HK-2 (cell line): ENCODE measurements around the gene MCL1.
"Not testable (repeated sequence)": the region's sequence is repeated elsewhere in the genome, so short reads cannot be mapped to it uniquely, and the experiment has no call there.

Source experiments
- DNase-seq: peaks from one replicate; pipeline ENCODE4 v3.0.0-alpha.2; 2018; ENCODE audit not compliant: unreplicated experiment

The MCL1 gene

DNA sequence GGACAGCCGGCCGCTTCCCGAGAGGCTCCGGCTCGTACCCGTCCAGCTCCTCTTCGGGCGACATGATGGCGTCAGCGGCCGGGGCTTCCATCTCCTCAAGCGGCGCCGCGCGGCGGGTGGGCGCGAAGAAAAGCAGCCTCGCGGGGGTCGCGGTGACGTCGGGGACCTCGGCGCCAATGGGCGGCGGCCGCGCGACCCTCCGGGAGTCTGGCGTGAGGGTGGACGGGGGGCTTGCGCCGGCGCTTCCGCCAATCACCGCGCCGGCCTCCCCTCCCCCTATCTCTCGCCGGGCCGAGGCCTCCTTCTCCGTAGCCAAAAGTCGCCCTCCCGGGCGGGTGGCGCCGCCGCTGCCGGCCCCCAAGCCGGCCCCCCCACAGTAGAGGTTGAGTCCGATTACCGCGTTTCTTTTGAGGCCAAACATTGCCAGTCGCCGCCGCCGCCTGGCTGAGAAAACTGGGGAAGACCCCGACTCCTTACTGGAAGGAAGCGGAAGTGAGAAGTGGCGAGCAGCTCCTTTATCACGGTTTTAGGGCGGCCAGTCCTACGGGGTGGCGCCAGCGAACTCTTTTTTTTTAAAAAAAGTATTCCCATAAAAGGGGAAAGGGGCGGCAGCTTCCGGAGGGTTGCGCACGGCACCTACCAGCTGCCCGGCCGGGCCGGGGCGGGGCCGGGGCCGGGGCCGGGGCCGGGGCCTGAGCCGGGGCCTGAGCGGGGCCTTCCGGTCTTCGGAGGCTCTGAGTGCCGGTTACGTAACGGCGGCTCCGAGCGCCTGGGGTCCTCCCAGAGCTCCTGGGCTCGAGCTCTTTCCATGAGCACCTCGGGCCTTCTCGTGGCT is at the start of gene MCL1:
Gene MCL1 (minus strand): TSS at position 501 of the 835 bp plus-strand sequence. CDS start 80 bp downstream, at position 421.
- DNase-seq: peak; percentile 93

DNA sequence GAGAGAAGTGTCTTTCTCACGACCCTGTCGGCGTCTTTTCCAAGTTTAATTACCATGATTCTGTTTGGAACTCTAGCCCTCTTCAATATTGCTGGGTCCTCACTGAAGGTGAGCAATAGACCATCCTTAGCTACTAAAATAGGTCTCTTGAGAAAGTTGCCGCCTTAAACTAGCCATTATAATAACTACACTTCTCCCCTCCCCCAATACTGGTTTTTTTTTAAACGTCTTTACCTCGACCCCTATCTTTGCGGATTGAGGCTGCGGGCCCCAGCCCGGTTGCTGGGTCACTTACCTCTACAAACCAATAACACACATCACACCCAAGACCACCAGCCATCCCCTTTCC is 49.3 kb upstream of the MCL1 start:
- DNase-seq: no peak

DNA sequence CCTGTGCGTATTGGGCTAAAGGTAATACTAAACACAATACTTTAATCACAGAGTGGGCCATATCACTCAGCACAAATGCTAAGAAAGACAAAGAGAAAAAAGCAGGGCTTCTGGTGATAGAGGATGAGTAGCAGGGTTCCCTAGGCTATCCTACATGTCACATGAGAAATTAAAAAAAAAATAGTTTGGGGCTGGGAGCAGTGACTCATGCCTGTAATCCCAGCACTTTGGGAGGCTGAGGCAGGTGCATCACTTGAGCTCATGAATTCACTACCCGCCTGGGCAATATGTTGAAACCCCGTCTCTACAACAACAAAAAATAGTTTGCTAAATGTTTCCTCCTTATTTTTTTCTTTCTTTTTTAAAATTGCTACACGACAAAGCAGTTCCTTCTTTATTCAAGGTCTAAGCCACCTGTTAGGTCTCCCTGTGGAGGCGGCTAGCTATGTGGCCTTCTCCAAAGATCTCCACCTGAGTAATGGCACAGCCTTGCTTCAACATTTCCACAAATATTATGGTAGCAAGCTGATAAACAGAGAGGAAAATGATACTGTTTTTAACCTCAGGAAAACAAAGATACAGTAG is 48.5 kb upstream of the MCL1 start:
- DNase-seq: no peak

DNA sequence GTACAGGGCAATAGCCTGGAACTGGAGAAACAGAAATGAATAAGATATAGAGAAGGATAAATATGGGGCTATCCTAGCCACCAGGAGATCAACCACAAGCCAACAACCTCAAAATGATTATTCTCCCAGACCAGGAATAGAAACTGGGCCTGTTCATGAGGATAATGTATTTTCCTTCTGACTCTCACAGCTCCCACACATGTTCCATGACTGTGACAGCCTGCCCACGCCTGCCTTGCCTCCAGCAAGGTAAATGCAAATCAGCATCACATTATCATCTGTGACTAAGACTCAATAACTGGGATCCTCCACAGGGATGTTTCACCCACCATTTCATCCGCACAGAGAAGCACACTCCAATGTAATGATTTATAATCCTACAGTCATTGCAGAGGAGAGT is 46.7 kb upstream of the MCL1 start:
- no peak for DNase-seq

DNA sequence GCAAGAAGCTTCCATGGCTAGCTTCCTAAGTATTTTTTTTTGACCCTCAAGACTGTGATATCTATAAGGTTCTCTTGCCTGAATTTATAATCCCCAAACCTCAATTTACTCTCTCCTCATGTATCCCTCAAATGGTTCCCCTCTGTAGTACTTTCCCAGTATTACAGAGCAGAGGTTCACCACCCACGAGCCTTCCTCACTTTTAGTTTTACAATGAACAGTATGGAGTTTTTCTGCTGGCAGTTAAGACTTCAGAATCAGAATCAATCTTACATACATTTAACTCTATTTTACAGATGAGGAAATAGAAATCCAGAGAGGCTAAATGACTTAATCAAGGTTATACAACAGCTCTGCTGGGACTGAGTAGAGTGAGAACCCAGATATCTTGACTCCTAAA is 45.1 kb upstream of the MCL1 start:
- not testable (repeated sequence) for DNase-seq

DNA sequence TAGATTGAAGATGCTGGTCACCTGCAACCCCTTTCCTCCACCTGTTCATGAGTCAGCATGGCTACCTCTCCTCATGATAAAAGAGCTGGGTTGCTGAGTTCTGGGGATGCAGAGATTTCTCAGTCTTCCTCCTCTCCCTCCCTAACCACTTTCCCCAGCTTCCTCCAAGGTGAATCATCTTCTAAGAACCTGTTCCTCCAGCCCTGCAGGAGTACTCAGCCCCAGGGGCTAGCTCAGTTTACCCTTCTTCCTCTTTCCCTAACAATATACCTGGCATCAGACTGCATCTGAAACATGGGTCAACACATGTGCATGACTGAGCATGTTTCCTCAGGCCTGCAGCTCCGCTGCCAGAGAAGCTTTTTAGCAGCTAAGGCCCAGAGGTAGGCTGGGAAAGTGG is 44.7 kb upstream of the MCL1 start:
- DNase-seq: not testable (repeated sequence)

DNA sequence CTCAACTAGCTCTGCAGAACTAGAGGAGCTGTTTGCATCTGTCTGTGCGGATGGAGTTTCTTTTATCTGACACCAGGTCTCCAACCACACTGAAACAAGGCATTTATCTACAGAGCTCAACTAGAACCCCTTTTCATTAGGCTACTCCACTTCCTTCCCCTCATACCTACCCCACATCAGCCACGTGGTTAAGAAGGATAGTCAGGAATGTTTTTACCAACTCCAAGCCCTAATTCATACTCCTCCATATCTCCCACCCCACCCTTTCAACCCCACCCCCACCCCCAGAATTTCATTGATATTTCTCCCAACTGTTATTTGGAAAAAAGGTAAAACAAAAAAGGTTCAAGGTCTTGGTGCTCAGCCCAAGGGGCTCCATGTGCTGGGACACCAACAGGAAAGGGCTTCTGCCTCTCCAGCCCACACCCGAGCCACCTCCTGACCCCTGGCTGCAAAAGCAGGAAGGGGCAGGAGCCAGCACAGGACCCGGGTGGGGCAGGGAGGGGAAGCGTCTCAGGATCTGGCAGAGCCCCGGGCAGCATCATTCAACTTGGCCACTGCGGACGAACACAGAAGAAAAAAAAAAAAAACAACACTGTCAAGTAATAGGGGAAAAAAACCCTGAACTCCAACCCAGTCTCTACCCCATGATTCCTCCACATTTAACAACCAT is 43.0 kb upstream of the MCL1 start:
- DNase-seq: no peak

DNA sequence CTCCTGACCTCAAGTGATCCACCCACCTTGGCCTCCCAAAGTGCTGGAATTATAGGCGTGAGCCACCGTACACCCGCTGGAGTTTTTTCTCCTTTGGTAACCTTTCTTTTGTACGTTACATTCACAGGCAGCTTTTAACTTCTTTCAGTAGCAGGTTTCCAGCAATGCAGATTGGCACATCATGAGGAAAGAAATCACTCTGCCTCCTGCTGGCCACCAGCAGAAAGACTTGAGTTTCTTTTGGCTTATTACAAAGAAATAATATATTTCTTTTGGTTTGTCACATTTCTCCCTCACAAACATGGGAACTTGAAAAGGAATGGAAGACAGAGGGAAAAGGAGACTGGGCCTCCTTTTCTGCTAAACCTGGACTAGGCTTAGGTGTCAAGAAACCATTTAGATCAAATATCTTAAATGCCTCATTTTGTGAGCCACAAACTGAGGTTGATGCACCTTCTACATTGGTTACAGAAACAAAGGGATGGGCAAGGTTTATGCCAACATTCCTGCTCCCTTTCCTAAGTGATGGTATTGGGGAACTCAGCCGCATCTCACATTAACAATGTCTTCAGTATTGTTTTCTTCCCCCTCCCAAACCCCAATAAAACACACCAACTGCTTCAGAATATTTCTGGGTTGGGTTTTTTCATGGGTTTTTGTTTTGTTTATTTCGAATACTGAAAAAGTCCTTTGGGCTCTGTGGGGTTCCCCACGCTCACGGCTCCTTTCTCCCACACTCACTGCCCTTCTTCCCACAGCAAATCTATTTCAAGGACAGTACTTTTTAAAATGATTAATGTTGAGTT is 42.3 kb upstream of the MCL1 start:
- no peak for DNase-seq

DNA sequence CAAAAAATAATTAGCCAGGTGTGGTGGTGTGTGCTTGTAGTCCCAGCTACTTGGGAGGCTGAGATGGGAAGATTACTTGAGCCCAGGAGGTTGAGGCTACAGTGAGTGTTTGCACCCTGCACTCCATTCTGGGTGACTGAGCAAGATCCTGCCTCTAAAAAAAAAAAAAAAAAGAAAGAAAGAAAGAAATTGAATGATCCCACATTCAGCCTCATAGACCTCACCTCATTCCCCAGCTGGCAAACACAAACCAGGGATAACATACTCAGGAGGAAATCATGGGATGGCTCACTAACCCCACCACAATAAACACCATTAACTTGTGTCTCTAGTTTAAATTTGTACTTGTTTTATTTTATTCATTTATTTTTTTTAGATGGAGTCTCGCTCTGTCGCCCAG is 41.5 kb upstream of the MCL1 start:
- no peak for DNase-seq

DNA sequence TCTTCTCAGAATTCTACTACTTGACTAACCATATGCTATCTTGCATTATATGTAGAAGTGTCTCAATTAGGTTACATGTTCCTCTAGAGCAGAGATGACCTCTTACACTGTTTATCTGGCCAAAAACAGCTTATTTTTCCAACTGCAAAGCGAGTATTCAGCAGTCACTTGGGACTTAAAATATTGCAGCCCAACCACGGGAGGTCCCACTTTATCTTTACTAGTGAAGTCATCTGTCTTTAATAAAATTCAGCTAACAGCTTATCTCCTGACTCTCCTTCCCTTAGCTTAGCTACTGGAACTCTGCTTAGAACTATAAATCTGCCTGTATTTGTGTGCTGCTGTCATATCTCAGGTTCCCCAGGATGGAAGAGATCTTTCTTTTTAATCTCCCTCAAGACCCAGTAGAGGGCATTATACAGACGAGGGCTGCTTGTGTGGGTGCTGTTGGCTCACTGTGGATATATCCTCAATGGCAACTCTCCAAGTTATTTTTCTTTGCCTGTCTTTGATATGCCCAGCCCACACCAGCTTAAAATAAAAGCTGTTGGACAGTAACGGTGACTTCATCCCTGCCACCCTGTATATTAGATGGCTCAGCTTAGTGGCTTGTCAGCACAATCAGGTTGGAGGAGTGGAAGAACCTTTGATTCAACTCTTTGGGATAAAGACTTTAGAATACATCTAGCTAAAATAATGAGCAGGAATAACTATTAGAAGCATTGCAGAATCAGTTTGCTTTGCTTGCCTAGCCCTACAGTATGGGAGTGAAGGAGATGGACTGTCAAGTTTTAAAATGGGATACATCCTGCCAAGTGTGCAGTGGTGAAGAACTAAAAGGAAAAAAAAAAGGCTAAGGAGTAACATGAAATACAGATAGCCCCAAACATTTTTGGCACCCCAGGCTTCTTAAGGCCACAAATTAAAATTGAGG is 40.4 kb upstream of the MCL1 start:
- DNase-seq: no peak

DNA sequence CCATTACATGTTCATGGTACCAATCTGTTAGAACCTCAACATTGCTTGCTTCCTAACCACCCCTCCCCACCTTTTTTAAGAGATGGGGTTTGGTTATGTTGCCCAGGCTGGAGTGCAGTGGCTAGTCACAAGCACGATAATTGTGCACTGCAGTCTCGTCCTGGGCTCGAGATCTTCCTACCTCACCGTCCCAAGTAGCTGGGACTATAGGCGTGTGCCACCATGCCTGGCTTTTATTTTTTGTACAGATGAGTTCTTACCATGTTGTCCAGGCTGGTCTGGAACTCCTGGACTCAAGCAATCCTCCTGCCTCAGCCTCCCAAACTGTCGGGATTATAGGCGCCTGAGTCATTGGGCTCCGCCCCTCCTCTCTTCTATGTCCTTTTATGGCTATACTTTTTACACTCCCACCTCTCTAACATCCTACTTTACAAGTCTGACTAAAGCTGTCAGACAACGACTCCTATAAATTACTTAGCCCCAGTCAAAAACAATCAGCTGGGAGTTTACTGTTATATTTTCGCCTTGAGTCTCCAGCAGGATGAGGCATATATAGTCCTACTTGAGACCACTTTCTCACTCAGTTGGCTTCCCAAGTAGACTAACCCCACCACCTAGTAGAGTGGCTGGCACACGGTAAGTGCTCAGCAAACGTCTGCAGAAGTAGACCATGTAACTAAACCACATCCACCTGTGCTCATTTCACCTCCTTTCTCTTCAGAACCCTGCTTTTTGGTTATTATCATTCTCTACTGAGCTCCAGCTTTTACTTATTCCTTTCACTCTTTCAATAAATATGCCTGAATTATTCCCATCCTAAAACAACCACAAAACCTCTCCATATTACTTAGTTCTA is 36.2 kb upstream of the MCL1 start:
- DNase-seq: no peak

DNA sequence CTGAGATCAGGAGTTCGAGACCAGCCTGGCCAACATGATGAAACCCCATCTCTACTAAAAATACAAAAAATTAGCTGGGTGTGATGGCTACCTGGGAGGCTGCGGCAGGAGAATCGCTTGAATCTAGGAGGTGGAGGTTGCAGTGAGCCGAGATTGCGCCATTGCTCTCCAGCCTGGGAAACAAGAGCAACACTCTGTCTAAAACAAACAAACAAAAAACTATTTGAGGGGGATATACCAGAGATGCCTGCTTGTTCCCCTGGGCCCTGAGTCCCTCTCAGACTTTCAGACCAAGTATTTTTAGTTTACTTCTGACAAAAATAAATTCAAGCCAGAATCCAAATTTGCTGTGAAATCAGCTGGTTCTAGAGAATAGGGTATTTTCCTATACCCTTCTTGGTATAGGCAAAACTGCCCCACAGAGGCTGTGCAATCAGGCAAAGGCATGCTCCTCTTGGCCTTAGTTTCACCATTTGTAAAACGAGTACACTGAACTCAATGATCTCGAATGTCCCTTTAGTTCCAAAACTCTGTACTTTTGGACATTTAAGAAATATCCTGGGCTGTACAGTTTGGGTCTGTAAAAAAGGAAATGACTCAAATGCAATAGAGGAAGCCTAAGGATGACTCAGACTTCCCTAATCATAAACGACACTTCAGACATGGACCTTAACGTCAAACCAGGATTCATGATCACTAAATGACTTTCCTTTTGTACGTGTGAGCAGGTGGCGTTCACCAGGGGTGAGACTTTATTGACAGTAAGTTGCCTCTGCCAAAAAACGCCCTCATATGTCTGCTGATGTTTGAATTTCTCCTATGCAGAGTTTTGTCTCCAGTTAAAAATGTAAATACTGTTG is 33.9 kb upstream of the MCL1 start:
- no peak for DNase-seq

DNA sequence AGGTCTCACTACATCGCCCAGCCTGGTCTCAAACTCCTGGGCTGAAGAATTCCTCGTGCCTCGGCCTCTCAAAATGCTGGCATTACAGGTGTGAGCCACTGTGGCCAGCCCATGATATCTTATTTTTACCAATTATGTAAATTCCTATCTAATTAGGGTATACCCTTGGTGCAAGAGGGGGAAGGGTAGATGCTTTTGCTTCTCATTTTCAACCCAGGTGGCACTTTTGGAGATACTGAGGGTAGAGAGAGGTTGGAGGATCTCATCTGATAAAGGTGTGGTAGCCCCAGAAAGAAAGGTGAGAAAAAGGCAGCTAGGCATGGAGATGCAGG is 32.6 kb upstream of the MCL1 start:
- no peak for DNase-seq

DNA sequence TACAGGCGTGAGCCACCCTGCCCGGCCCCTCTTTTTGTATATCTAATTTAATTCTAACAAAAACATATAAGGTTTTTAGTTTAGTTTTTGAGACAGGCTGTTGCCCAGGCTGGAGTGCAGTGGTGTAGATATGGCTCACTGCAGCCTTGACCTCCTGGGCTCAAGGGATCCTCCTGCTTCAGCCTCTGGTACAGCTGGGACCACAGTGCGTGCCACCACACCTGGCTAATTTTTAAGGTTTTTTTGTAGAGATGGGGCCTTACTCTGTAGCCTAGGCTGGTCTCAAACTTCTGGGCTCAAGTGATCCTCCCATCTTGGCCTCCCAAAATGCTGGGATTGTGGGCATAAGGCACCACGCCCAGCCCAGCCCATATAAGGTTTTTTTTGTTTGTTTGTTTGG is 31.2 kb upstream of the MCL1 start:
- DNase-seq: no peak

DNA sequence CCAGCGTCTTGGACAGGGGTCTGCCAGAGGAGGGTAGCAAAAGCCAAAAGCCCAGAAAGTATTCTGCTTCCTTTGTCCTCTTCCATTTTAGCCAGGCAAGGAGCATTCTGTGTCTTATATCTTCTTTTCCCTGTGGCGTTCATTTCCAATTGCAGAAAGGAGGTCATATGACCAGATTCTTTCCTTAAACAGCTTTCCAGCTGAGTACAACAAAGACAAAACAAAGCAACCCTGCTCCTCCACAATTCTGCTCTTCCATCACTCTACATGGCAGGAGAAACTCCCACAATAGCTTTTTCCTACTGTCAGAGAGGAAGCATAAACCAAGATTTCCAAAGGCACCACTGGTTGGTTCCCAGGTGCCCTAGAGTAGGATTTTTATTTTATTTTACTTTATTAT is 30.3 kb upstream of the MCL1 start:
- DNase-seq: no peak

DNA sequence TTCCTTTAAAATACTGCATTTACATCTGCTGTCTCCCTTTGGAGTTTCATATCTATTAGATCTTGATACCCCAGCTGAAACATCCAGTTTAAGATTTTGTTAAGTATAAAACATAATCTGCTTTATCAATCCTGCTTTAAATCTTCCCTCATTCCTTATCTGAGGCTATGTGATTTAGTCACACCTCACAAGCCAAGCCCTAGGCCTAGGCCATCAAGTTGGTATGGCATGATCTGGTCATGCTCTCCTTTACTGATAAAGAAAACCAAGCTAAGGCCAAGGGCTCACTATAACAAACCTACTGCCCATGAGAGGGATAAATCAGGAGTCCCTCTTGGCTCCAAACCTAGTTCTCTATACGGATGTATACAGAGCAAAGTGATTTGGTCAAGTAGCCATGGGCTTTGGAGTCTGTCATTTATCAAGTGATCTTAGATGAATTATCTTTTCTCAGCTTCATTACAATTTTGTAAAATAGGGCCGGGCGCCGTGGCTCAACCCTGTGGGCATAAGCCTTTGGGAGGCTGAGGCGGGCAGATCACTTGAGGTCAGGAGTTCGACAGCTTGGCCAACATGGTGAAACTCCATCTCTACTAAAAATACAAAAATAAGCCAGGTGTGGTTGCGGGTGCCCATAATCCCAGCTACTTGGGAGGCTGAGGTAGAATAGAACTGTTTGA is 27.2 kb upstream of the MCL1 start:
- no peak for DNase-seq

DNA sequence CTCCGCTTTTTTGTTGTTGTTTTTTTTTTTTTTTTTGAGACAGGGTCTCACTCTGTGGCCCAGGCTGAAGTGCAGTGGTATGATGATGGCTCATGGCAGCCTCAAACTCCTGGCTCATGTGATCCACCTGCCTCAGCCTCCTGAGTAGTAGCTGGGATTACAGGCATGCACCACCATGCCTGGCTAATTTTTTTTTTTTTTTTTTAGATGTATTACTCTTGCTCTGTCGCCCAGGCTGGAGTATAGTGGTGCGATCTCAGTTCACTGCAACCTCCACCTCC is 26.0 kb upstream of the MCL1 start:
- not testable (repeated sequence) for DNase-seq

DNA sequence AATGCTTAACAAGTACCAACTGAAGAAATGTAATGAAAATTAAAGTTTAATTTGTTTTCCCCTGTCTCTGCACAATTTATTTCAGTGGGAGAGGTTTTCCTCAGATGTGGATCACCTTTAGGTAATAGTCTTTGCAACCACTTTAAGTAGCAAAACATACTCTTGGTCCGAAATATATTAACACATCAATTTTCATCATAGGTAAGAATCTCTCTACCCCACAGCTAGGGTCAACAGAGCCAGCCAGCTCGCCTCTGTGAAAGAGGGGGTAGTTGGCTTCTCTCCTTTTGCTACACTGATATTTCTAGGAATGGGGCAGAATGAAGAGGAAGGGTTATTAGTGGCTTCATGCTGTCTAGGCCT is 24.8 kb upstream of the MCL1 start:
- DNase-seq: no peak

DNA sequence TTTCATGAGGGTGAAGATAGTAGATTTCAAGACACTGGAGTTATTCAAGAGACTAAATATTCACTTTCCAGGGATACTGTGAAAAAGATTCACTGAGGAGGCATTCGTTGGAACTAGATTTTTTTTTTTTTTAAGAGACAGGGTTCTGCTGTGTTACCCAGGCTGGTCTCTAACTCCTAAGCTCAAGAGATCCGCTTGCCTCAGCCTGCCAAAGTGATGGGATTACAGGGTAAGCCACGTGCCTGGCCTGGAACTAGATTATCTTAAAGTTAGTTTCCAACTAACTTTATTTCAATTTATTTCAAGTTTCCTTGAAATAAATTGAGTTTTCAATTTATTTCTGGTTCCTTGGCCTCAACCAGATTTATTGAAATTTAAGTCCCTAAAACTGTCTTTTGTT is 24.3 kb upstream of the MCL1 start:
- no peak for DNase-seq
